HG02840 (cell line): Measurements from ENCODE around the gene WNT5B.

Experiments
- ATAC-seq: cut with Tn5 transposase; IDR thresholded peaks from one replicate; pipeline ENCODE4 v1.9.1; 2021; ENCODE audit warnings: mild to moderate bottlenecking, moderate library complexity, moderate number of reproducible peaks; ENCODE audit not compliant: unreplicated experiment, low FRiP score

Gene WNT5B

GRCh38 chr12:1622406-1622805, 6.6 kb upstream of the WNT5B start:
- no peak for ATAC-seq

GRCh38 chr12:1629338-1630132, 504 bp downstream of the WNT5B start:
- no peak for ATAC-seq

- ATAC-seq: no peak
These were observed 1.2 kb downstream of the WNT5B start for GRCh38 chr12:1630133-1630826.

GRCh38 chr12:1630827-1631591, 2.0 kb downstream of the WNT5B start:
- ATAC-seq: no peak

- no peak for ATAC-seq
These were observed 3.7 kb downstream of the WNT5B start for GRCh38 chr12:1632702-1633101.

GRCh38 chr12:1633459-1633858, 4.4 kb downstream of the WNT5B start:
- no peak for ATAC-seq

GRCh38 chr12:1634149-1634548, 5.1 kb downstream of the WNT5B start:
- no peak for ATAC-seq

GRCh38 chr12:1634590-1635191, 5.7 kb downstream of the WNT5B start:
- ATAC-seq: no peak

- ATAC-seq: no peak
These were observed 6.5 kb downstream of the WNT5B start for GRCh38 chr12:1635301-1636095.

- ATAC-seq: no peak
These were observed 9.2 kb downstream of the WNT5B start for GRCh38 chr12:1638203-1638602.

GRCh38 chr12:1639538-1639937, 10.5 kb downstream of the WNT5B start:
- ATAC-seq: no peak

- ATAC-seq: no peak
These were observed 11.6 kb downstream of the WNT5B start for GRCh38 chr12:1640328-1641234.

GRCh38 chr12:1642513-1642912, 13.5 kb downstream of the WNT5B start:
- ATAC-seq: no peak

GRCh38 chr12:1643043-1643442, 14.0 kb downstream of the WNT5B start:
- ATAC-seq: no peak

- no peak for ATAC-seq
These were observed 15.0 kb downstream of the WNT5B start for GRCh38 chr12:1643905-1644533.

GRCh38 chr12:1644534-1645438, 15.8 kb downstream of the WNT5B start:
- no peak for ATAC-seq

GRCh38 chr12:1645819-1646218, 16.8 kb downstream of the WNT5B start:
- no peak for ATAC-seq
